NCI-H1694 (cell line): ENCODE results near the gene MMP23B.
"Not testable (repeated sequence)": the region's sequence is repeated elsewhere in the genome, so short reads cannot be mapped to it uniquely, and the experiment has no call there.

Experiments used
- DNase-seq: peaks from one replicate; lab custom pipeline; 2025; lab: John Stamatoyannopoulos, UW

Gene MMP23B

GRCh38 chr1:1631782-1632420 lies at the start of gene MMP23B:
MMP23B (plus strand) TSS chr1:1632173; CDS start chr1:1632219, 46 bp downstream.
- DNase-seq, result no peak

- no peak for DNase-seq
These were observed 49.2 kb upstream of the MMP23B start for GRCh38 chr1:1582585-1583346.

- no peak for DNase-seq
These were observed 48.5 kb upstream of the MMP23B start for GRCh38 chr1:1583347-1584010.

- DNase-seq, result no peak
These were observed 40.5 kb upstream of the MMP23B start for GRCh38 chr1:1591452-1591851.

GRCh38 chr1:1593834-1594601 lies 38.0 kb upstream of the MMP23B start:
- no peak for DNase-seq

DNA sequence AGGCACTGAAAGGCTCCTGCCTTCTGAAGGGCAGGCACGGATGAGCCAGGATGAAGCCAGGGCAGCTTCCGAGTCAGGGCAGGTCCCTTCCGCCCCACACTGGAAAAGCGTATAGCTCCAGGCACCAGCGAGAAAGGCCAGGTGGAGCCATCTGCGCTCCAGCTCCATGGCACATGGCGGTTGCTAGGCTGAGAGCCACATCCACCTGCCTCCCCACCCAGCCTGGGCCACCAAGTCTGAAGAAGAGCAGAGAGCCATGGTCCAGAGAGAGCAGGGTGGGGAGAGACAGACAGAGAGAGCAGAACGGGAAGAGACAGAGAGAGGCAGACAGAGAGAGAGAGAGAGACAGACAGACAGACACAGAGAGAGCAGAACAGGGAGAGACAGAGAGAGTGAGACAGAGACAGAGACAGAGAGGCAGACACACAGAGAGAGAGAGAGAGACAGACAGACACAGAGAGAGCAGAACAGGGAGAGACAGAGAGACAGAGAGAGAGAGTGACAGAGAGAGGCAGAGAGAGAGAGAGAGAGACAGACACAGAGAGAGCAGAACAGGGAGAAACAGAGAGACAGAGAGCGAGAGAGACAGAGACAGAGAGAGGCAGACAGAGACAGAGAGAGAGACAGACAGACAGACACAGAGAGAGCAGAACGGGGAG lies 37.2 kb upstream of the MMP23B start:
- DNase-seq, result no peak

GRCh38 chr1:1595341-1595740 lies 36.6 kb upstream of the MMP23B start:
- not testable (repeated sequence) for DNase-seq

GRCh38 chr1:1596493-1597274 lies 35.3 kb upstream of the MMP23B start:
- no peak for DNase-seq

GRCh38 chr1:1597275-1597930 lies 34.6 kb upstream of the MMP23B start:
- no peak for DNase-seq

DNA sequence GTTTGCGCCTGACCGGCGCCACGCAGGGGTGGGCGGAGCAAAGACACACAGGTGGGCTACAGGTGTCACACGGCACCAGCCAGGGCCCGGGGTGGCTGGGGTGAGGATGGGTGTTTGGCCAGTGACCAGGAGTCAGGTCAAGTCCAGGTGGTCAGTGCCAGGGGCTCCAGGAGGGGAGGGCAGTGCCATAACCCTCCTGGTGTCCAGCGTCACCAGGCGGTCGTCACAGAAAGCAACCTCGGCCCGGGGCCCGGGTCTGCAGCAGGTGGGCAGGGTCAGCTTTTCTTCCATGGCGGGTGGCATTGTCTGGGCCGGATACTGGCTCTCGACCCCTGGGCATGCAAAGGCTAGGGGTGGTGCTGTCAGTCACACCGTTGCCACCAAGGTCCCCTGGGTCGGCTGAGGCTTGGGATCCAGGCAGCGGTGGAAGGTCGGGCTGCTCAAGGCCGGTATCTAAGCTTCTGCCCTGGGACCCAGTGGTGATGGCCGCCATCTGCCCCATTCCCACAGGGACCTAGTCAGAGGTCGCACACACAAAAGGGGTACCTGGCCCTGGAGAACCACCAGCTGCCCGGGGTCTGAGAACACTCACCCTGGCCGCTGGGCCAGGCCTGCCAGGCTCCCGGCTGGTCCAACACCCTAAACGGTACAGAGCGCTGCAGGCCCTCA lies 33.8 kb upstream of the MMP23B start:
- no peak for DNase-seq

DNA sequence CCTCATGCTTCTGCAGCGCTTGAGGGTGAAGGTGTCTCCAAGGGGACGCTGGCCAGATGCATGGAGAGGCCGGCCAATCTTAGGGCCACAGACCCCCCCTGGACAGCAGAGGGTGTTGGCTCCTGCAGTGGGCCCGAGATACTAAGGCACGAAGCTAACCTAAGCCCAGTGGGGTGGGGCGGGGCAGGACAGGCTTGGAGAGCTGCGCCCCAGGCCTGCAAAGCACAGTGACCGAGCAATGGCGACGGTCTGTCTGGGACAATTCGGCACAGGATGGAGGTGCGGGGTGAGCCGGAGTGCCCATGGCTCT lies 33.3 kb upstream of the MMP23B start:
- no peak for DNase-seq

- DNase-seq, result no peak
These were observed 32.7 kb upstream of the MMP23B start for GRCh38 chr1:1599030-1599934.

GRCh38 chr1:1599935-1600860 lies 31.8 kb upstream of the MMP23B start, which contains the start of gene FNDC10:
FNDC10 (minus strand) TSS chr1:1600135; CDS start chr1:1600015, 120 bp downstream.
- DNase-seq, result no peak

DNA sequence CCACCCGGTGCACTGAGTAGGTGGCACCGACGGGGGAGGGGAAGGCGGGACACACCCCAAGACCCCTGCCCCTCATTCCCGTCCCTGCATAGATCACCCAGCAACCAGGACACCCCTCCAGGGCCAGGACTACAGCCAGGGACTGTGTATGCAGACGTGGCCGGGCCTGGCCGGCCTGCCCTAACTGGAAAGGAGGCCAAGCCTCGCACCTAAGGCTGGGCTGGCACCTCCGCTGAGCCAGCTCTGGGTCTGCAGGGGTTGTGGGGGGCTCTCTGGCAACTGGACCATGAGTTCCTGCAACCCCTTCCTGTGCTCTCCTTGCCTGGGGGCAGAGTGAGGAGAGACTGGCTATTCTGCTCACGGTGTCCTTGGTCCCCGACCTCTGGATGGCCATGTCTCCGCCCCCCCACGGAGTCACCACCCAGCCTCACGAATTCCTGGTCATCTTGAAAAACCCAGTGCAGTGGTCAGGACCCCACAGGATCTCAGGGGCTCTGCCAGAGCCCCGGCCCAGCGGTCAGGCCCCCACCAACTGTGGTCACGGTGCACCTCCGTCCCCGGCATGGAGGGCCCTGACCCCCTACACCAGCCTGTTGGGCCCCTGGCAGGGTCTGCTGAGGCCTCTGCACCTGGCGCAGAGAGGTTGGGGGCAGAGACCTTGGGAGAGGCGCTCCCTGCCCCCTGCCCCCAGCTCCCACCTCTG lies 31.0 kb upstream of the MMP23B start:
- no peak for DNase-seq

- DNase-seq, result no peak
These were observed 30.2 kb upstream of the MMP23B start for GRCh38 chr1:1601564-1602303.

DNA sequence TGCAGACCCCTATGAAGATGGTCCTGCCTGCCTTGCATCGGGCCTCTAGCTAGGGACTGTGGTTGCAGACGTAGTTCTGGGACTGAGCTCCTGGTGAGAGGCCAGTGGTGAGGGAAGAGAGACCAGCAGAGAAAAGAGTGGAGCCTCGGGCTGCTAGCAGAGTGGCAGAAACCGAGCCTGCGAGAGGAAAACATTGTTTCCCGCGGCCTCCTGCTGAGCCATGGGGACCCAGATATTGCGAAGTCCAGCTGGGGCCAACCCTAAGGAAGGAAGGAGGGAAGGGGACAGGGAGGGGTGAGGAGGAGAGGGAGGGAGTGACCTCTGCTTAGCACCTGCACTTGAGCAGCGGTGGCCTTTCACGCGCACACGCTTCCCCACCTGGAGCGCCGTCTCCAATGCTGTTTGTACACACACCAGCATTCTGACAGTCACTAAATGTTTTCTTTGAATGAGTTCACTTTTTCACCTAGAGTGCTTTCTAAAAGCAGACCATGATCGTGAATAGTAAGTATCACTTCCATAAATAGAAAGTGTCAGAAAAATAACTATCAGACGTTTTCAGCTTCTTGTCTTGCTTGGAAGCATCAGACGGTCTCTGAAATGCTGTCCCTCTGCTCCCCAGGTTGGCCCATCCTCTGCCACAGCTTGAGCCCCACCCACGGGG lies 29.5 kb upstream of the MMP23B start:
- no peak for DNase-seq
